SK-N-SH (cell line): Measurements from ENCODE around the gene ADGRG7. TPM values are rescaled to one million over a fixed set of nuclear protein-coding genes. Genes with fewer than 3 reads are reported as not detected.

Experiments
- CTCF ChIA-PET: fragments of 300-600, 350-600 bp; formaldehyde crosslinking; extraction: SDS; loops from one replicate; lab custom pipeline; 2021; lab: Yijun Ruan, JAX
- POLR2A ChIA-PET: fragments of 350-600 bp; sonication (Branson Sonifier 250); formaldehyde crosslinking; extraction: SDS; loops from one replicate; lab custom pipeline; 2020; ENCODE audit warnings: antibody characterized with exemption, inconsistent platforms; lab: Yijun Ruan, JAX
- DNase-seq: peaks from one replicate; pipeline ENCODE4 v3.0.0; 2012
- H2AFZ ChIP-seq: fragments of 200-600 bp; sonication (generic); 2 replicates; pipeline ENCODE4 v1.8.1; 2016; ENCODE audit warnings: antibody characterized with exemption, mild to moderate bottlenecking, low read depth
- H3F3A ChIP-seq: fragments of 200-600 bp; sonication (generic); replicated peaks from 2 replicates; pipeline ENCODE3; 2016; ENCODE audit warnings: antibody characterized with exemption, mild to moderate bottlenecking; ENCODE audit not compliant: insufficient read depth
- H3K27ac ChIP-seq, 2 experiments: fragments of 200-500 bp in 1 of 2; fragments of 200-600 bp in 1 of 2; sonication (Bioruptor generic) in 1 of 2; sonication (generic), shearing (Covaris generic) in 1 of 2; 2 replicates each; pipeline versions ENCODE4 v1.5.1 to v1.6.1; 2014 to 2016; ENCODE audit warnings: low read depth in 2 of 2, inconsistent platforms in 1 of 2, low read length in 1 of 2, mild to moderate bottlenecking in 1 of 2, mixed read lengths in 1 of 2
- H3K27me3 ChIP-seq: fragments of 200-600 bp; sonication (generic), shearing (Covaris generic); 2 replicates; pipeline ENCODE4 v1.6.1; 2016; ENCODE audit warnings: mixed run types; ENCODE audit not compliant: insufficient read depth
- H3K36me3 ChIP-seq, 2 experiments: fragments of 200-500 bp in 1 of 2; fragments of 200-600 bp in 1 of 2; sonication (Bioruptor generic) in 1 of 2; sonication (generic) in 1 of 2; replicated peaks in 1 of 2; 2 replicates each; pipeline versions ENCODE3 to v1.5.1; 2014 to 2016; ENCODE audit warnings: low read length in 1 of 2, mild to moderate bottlenecking in 1 of 2; ENCODE audit not compliant: insufficient read depth in 2 of 2, control insufficient read depth in 1 of 2
- H3K4me1 ChIP-seq, 2 experiments: fragments of 200-500 bp in 1 of 2; fragments of 200-600 bp in 1 of 2; sonication (Bioruptor generic) in 1 of 2; sonication (generic), shearing (Covaris generic) in 1 of 2; 2 replicates each; pipeline versions ENCODE4 v1.5.1 to v1.6.1; 2014 to 2016; ENCODE audit warnings: low read depth in 1 of 2, low read length in 1 of 2, mixed run types in 1 of 2; ENCODE audit not compliant: insufficient read depth in 2 of 2, control insufficient read depth in 1 of 2
- H3K4me2 ChIP-seq: fragments of 200-600 bp; sonication (generic), shearing (Covaris generic); 2 replicates; pipeline ENCODE4 v1.6.1; 2017; ENCODE audit warnings: mixed run types
- H3K4me3 ChIP-seq, 2 experiments: fragments of 200-500 bp in 1 of 2; fragments of 200-600 bp in 1 of 2; sonication (Bioruptor generic) in 1 of 2; sonication (generic), shearing (Covaris generic) in 1 of 2; 2 replicates each; pipeline versions ENCODE4 v1.5.1 to v1.8.1; 2014 to 2016; ENCODE audit warnings: low read depth in 2 of 2, inconsistent platforms in 1 of 2, low read length in 1 of 2, mild to moderate bottlenecking in 1 of 2, mixed read lengths in 1 of 2, moderate library complexity in 1 of 2
- H3K79me2 ChIP-seq: fragments of 200-600 bp; sonication (generic); 2 replicates; pipeline ENCODE4 v1.8.1; 2017; ENCODE audit warnings: mild to moderate bottlenecking; ENCODE audit not compliant: insufficient read depth
- H3K9ac ChIP-seq: fragments of 200-600 bp; sonication (generic); 2 replicates; pipeline ENCODE4 v1.6.1; 2017; ENCODE audit warnings: mixed run types
- H3K9me2 ChIP-seq: fragments of 200-600 bp; sonication (generic); 2 replicates; pipeline ENCODE4 v1.6.1; 2017; ENCODE audit warnings: mixed run types
- H3K9me3 ChIP-seq: fragments of 200-600 bp; sonication (generic); 2 replicates; pipeline ENCODE4 v1.6.1; 2017; ENCODE audit warnings: mixed run types, mild to moderate bottlenecking, moderate library complexity
- H4K20me1 ChIP-seq: fragments of 200-600 bp; sonication (generic); 2 replicates; pipeline ENCODE4 v1.6.1; 2017; ENCODE audit warnings: mild to moderate bottlenecking, mixed run types; ENCODE audit not compliant: insufficient read depth
- CTCF ChIP-seq: fragments of 200-600 bp; sonication (generic); IDR thresholded peaks from 2 replicates; pipeline ENCODE4 v1.6.1; 2017; ENCODE audit warnings: antibody characterized with exemption, mild to moderate bottlenecking, moderate library complexity
- ELF1 ChIP-seq: IDR thresholded peaks from 2 replicates; pipeline ENCODE4 v1.4.0; 2012
- EP300 ChIP-seq, 2 experiments: IDR thresholded peaks; 2 replicates each; pipeline versions ENCODE4 v1.4.0 to v1.6.1; 2012; ENCODE audit warnings: borderline replicate concordance in 1 of 2, low read depth in 1 of 2, low read length in 1 of 2
- EZH2phosphoT487 ChIP-seq: fragments of 200-600 bp; sonication (generic); IDR thresholded peaks from 2 replicates; pipeline ENCODE4 v1.6.1; 2017; ENCODE audit warnings: low read depth, mixed run types, mild to moderate bottlenecking, antibody characterized with exemption, moderate library complexity, borderline replicate concordance
- FOXJ3 ChIP-seq: sonication (generic); formaldehyde crosslinking; IDR thresholded peaks from 2 replicates; pipeline ENCODE4 v1.5.1; 2020; ENCODE audit warnings: mild to moderate bottlenecking, missing genetic modification reagents
- FOXM1 ChIP-seq: IDR thresholded peaks from 2 replicates; pipeline ENCODE4 v1.4.0; 2012; ENCODE audit warnings: low read depth, mild to moderate bottlenecking
- GATA2 ChIP-seq: sonication (generic); formaldehyde crosslinking; IDR thresholded peaks from 2 replicates; pipeline ENCODE4 v1.5.0; 2020; ENCODE audit warnings: mild to moderate bottlenecking, missing genetic modification reagents
- IRF3 ChIP-seq: fragments of 150-350 bp; IDR thresholded peaks from 2 replicates; pipeline ENCODE4 v1.6.1; 2016; ENCODE audit warnings: mild to moderate bottlenecking, low read depth, low read length
- JUND ChIP-seq: IDR thresholded peaks from 2 replicates; pipeline ENCODE4 v1.4.0; 2012
- MEF2A ChIP-seq: IDR thresholded peaks from 2 replicates; pipeline ENCODE4 v1.4.0; 2012; ENCODE audit warnings: low read depth, borderline replicate concordance
- MXI1 ChIP-seq: IDR thresholded peaks from 2 replicates; pipeline ENCODE4 v1.6.1; 2012; ENCODE audit warnings: mild to moderate bottlenecking, low read depth, low read length, improper control_type of control experiment
- NFIC ChIP-seq: IDR thresholded peaks from 2 replicates; pipeline ENCODE4 v1.4.0; 2012; ENCODE audit warnings: borderline replicate concordance
- NRF1 ChIP-seq: IDR thresholded peaks from 2 replicates; pipeline ENCODE4 v1.6.1; 2012; ENCODE audit warnings: low read depth, mild to moderate bottlenecking, low read length
- PBX3 ChIP-seq: IDR thresholded peaks from 2 replicates; pipeline ENCODE4; 2012
- POLR2AphosphoS5 ChIP-seq: IDR thresholded peaks from 2 replicates; pipeline ENCODE4 v1.6.1; 2012; ENCODE audit warnings: low read depth, low read length
- RXRA ChIP-seq: IDR thresholded peaks from 2 replicates; pipeline ENCODE4 v1.4.0; 2012; ENCODE audit warnings: low read depth, mild to moderate bottlenecking, borderline replicate concordance
- SMC3 ChIP-seq: IDR thresholded peaks from 2 replicates; pipeline ENCODE4 v1.6.1; 2012; ENCODE audit warnings: low read depth, low read length, improper control_type of control experiment
- TAF1 ChIP-seq: IDR thresholded peaks from 2 replicates; pipeline ENCODE4 v1.6.1; 2012; ENCODE audit warnings: low read depth, mild to moderate bottlenecking, low read length, moderate library complexity, borderline replicate concordance
- TCF12 ChIP-seq: IDR thresholded peaks from 2 replicates; pipeline ENCODE4 v1.4.0; 2012
- USF1 ChIP-seq: IDR thresholded peaks from 2 replicates; pipeline ENCODE4 v1.4.0; 2012; ENCODE audit warnings: low read depth, borderline replicate concordance
- USF2 ChIP-seq: fragments of 150-350 bp; IDR thresholded peaks from 2 replicates; pipeline ENCODE4 v1.6.1; 2017; ENCODE audit warnings: antibody characterized with exemption, low read length, low read depth, borderline replicate concordance
- YY1 ChIP-seq: IDR thresholded peaks from 2 replicates; pipeline ENCODE4 v1.4.0; 2012; ENCODE audit warnings: low read depth, mild to moderate bottlenecking
- WGBS: methylation state at CpG from one replicate; pipeline ENCODE4 v1.1.6; 2017; ENCODE audit warnings: low lambda C conversion rate; 5-methylcytosine and 5-hydroxymethylcytosine counted together
- polyA plus RNA-seq, 3 experiments: library from polyadenylated mRNA; depleted of rRNA; stranded (reverse); fragments of >200 nt; gene quantifications; 2 replicates each; pipeline ENCODE4 v1.2.3, GENCODE V29; 2012

ADGRG7 gene
- polyA plus RNA-seq, 1 of the 3 experiments (the other 2 are of a cell fraction): not detected

- TF ChIP-seq PBX3: peak; percentile 92
- no peak for TF ChIP-seq NRF1
- peak in 1 of 2 experiments; percentile 57; a peak in 2 of 4 replicates for TF ChIP-seq EP300 (IDR thresholded peaks at IDR 0.05; ENCODE audit: borderline replicate concordance in 1 of 2, low read depth in 1 of 2, low read length in 1 of 2)
- no peak for TF ChIP-seq USF2
- TF ChIP-seq RXRA: no peak
- no peak for TF ChIP-seq YY1
- peak; percentile 17; the same call in 1 of the 2 replicates for TF ChIP-seq POLR2AphosphoS5
- TF ChIP-seq TAF1: no peak
- TF ChIP-seq, all 33 proteins: peak for 8
These were observed 27.8 kb downstream of the ADGRG7 start (continued) for GRCh38 chr3:100637197-100637631.

- ChIA-PET POLR2A (no interaction called here), CTCF (no interaction called here)
- Histone ChIP-seq H3K36me3 (no peaks in the 10 kb centered on the region), H3K9me2 (no peaks in the 10 kb centered on the region), H4K20me1 (no peaks in the 10 kb centered on the region), H3K4me1 (no peaks in the 10 kb centered on the region), H3K4me2 (no peak overlapping the region), H3K4me3 (no peak overlapping the region), H3K27ac (no peak overlapping the region), H3K9ac (no peak overlapping the region), H3K9me3 (no peaks in the 10 kb centered on the region), H3K27me3 (no peaks in the 10 kb centered on the region), H2AFZ (no peak overlapping the region), H3F3A (peaks cover 4% of the 10 kb centered on the region), H3K79me2 (no peaks in the 10 kb centered on the region)
- 96% methylated on average over 5 of the region's 5 CpGs for WGBS
- no peak for DNase-seq
- no peak for TF ChIP-seq MEF2A
- TF ChIP-seq IRF3: no peak
- TF ChIP-seq FOXJ3 (CRISPR knock-in tag): no peak
- no peak for TF ChIP-seq USF1
- no peak for TF ChIP-seq MXI1
- no peak for TF ChIP-seq GATA2 (CRISPR knock-in tag)
- TF ChIP-seq JUND: no peak
- TF ChIP-seq RXRA: no peak
- TF ChIP-seq TCF12: no peak
- TF ChIP-seq CTCF: no peak
- TF ChIP-seq FOXM1: no peak
- TF ChIP-seq NFIC: no peak
- no peak for TF ChIP-seq TAF1
- no peak for TF ChIP-seq ELF1
- TF ChIP-seq PBX3: no peak
- no peak for TF ChIP-seq EZH2phosphoT487
- TF ChIP-seq SMC3: no peak
These were observed 31.2 kb downstream of the ADGRG7 start for GRCh38 chr3:100640633-100641032.
